HG03432 (cell line): ENCODE data around the gene LRP2BP.

Experiments
- ATAC-seq: cut with Tn5 transposase; IDR thresholded peaks from one replicate; pipeline ENCODE4 v1.9.1; 2021; ENCODE audit warnings: mild to moderate bottlenecking, moderate library complexity; ENCODE audit not compliant: unreplicated experiment

Gene LRP2BP

GRCh38 chr4:185395956-185396723, 416 bp upstream of the LRP2BP start:
- peak; percentile 83 for ATAC-seq

- ATAC-seq: no peak
Measured at GRCh38 chr4:185394568-185395237, 1.0 kb downstream of the LRP2BP start.

- no peak for ATAC-seq
Measured at GRCh38 chr4:185392156-185392555, 3.6 kb downstream of the LRP2BP start.

- no peak for ATAC-seq
Measured at GRCh38 chr4:185390941-185391340, 4.8 kb downstream of the LRP2BP start.

- ATAC-seq: no peak
Measured at GRCh38 chr4:185387957-185388356, 7.8 kb downstream of the LRP2BP start.

- ATAC-seq: no peak
Measured at GRCh38 chr4:185384930-185385331, 10.8 kb downstream of the LRP2BP start.

- ATAC-seq: no peak
Measured at GRCh38 chr4:185384061-185384460, 11.7 kb downstream of the LRP2BP start.

- no peak for ATAC-seq
Measured at GRCh38 chr4:185383451-185383850, 12.3 kb downstream of the LRP2BP start.

GRCh38 chr4:185382754-185383153, 13.0 kb downstream of the LRP2BP start:
- ATAC-seq: no peak

- ATAC-seq: no peak
Measured at GRCh38 chr4:185381288-185382196, 14.2 kb downstream of the LRP2BP start.

GRCh38 chr4:185380320-185380719, 15.4 kb downstream of the LRP2BP start:
- ATAC-seq: no peak

- ATAC-seq: no peak
Measured at GRCh38 chr4:185379326-185380295, 16.1 kb downstream of the LRP2BP start.

- no peak for ATAC-seq
Measured at GRCh38 chr4:185378264-185378663, 17.5 kb downstream of the LRP2BP start.

GRCh38 chr4:185374573-185374972, 21.2 kb downstream of the LRP2BP start:
- no peak for ATAC-seq

- ATAC-seq: no peak
Measured at GRCh38 chr4:185374027-185374426, 21.7 kb downstream of the LRP2BP start.

- no peak for ATAC-seq
Measured at GRCh38 chr4:185371702-185372101, 24.0 kb downstream of the LRP2BP start.

GRCh38 chr4:185370268-185370949, 25.3 kb downstream of the LRP2BP start:
- ATAC-seq: no peak

- no peak for ATAC-seq
Measured at GRCh38 chr4:185369731-185370130, 26.0 kb downstream of the LRP2BP start.

- ATAC-seq: no peak
Measured at GRCh38 chr4:185364886-185365285, 30.8 kb downstream of the LRP2BP start.

- no peak for ATAC-seq
Measured at GRCh38 chr4:185363251-185363650, 32.5 kb downstream of the LRP2BP start.
